Gastroesophageal sphincter (tissue), 3 donors: ENCODE results near the gene YES1.

ENCODE experiments used
- CTCF ChIP-seq, 4 experiments: fragments of 200-600 bp in 2 of 4; fragments of 450-650 bp in 2 of 4; sonication (generic) in 1 of 4; IDR thresholded peaks; one replicate each; pipeline ENCODE4 v1.5.1; 2017 to 2019; ENCODE audit warnings: antibody characterized with exemption in 4 of 4, mild to moderate bottlenecking in 2 of 4, moderate library complexity in 2 of 4
- POLR2A ChIP-seq, 2 donors: fragments of 450-650 bp; IDR thresholded peaks; one replicate each; pipeline ENCODE4 v1.6.1; 2017; ENCODE audit warnings: antibody characterized with exemption in 2 of 2, mild to moderate bottlenecking in 2 of 2, moderate library complexity in 1 of 2

GRCh38 chr18:840023-840408 is 28.0 kb upstream of the YES1 start:
- TF ChIP-seq POLR2A (IDR thresholded peaks at IDR 0.05) (no peak), CTCF (IDR thresholded peaks at IDR 0.05) (no peak)
